Neuronal stem cell (in vitro differentiated cells): ENCODE results near the gene CEACAM19.
"Not testable (repeated sequence)": the region's sequence is repeated elsewhere in the genome, so short reads cannot be mapped to it uniquely, and the experiment has no call there.

Experiments used
- DNase-seq: peaks from one replicate; pipeline ENCODE4 v3.0.0-alpha.2; 2013; ENCODE audit warnings: low spot score
- H2AFZ ChIP-seq: one replicate; pipeline ENCODE4 v1.6.1; 2013; ENCODE audit warnings: mild to moderate bottlenecking, low read length, inconsistent platforms
- H2AK5ac ChIP-seq: 2 replicates; pipeline ENCODE4 v1.6.1; 2013; ENCODE audit warnings: low read depth, mild to moderate bottlenecking, inconsistent platforms, low read length, moderate library complexity, mixed read lengths
- H2BK120ac ChIP-seq: 2 replicates; pipeline ENCODE4 v1.6.1; 2013; ENCODE audit warnings: low read depth, mild to moderate bottlenecking, inconsistent platforms, low read length, moderate library complexity, mixed read lengths
- H2BK12ac ChIP-seq: one replicate; pipeline ENCODE4 v1.6.1; 2013; ENCODE audit warnings: low read length, inconsistent platforms
- H2BK15ac ChIP-seq: 2 replicates; pipeline ENCODE4 v1.6.1; 2013; ENCODE audit warnings: mild to moderate bottlenecking, low read length, inconsistent platforms, mixed read lengths
- H2BK5ac ChIP-seq: one replicate; pipeline ENCODE4 v1.6.1; 2013; ENCODE audit warnings: inconsistent platforms, mild to moderate bottlenecking, low read length, moderate library complexity
- H3K14ac ChIP-seq: one replicate; pipeline ENCODE4 v1.6.1; 2013; ENCODE audit warnings: low read length, inconsistent platforms
- H3K18ac ChIP-seq: 2 replicates; pipeline ENCODE4 v1.6.1; 2013; ENCODE audit warnings: low read length, inconsistent platforms
- H3K23ac ChIP-seq: 2 replicates; pipeline ENCODE4 v1.6.1; 2013; ENCODE audit warnings: low read depth, mild to moderate bottlenecking, mixed read lengths, low read length, inconsistent platforms; ENCODE audit not compliant: poor library complexity
- H3K27ac ChIP-seq: replicated peaks from 3 replicates; pipeline ENCODE4 v1.5.1; 2013; ENCODE audit warnings: low read length, inconsistent platforms
- H3K27me3 ChIP-seq, 3 experiments: 2 replicates each; pipeline ENCODE4 v1.6.1; 2013; ENCODE audit warnings: low read length in 3 of 3, mild to moderate bottlenecking in 2 of 3, inconsistent platforms in 1 of 3, low read depth in 1 of 3, mixed read lengths in 1 of 3, moderate library complexity in 1 of 3; ENCODE audit not compliant: control insufficient read depth in 3 of 3, insufficient read depth in 3 of 3
- H3K36me3 ChIP-seq, 2 donors: replicated peaks in 1 of 2; 2 replicates each; pipeline ENCODE4 v1.6.1; 2013; ENCODE audit warnings: low read length in 2 of 2; ENCODE audit not compliant: control insufficient read depth in 2 of 2, insufficient read depth in 2 of 2
- H3K4ac ChIP-seq: 2 replicates; pipeline ENCODE4 v1.6.1; 2013; ENCODE audit warnings: inconsistent platforms, mild to moderate bottlenecking, low read length, moderate library complexity
- H3K4me1 ChIP-seq, 2 donors: 1 replicate in 1 of 2; 2 replicates in 1 of 2; pipeline ENCODE4 v1.6.1; 2013; ENCODE audit warnings: low read length in 2 of 2, low read depth in 1 of 2; ENCODE audit not compliant: control insufficient read depth in 2 of 2, insufficient read depth in 1 of 2
- H3K4me2 ChIP-seq: one replicate; pipeline ENCODE4 v1.6.1; 2013; ENCODE audit warnings: mild to moderate bottlenecking, low read length, inconsistent platforms; ENCODE audit not compliant: insufficient read depth, poor library complexity, severe bottlenecking
- H3K4me3 ChIP-seq, 2 donors: 2 replicates each; pipeline ENCODE4 v1.5.1; 2013; ENCODE audit warnings: low read length in 2 of 2, mild to moderate bottlenecking in 2 of 2, inconsistent platforms in 1 of 2, moderate library complexity in 1 of 2
- H3K79me1 ChIP-seq: one replicate; pipeline ENCODE4 v1.6.1; 2013; ENCODE audit warnings: low read depth, mild to moderate bottlenecking, inconsistent platforms, low read length, moderate library complexity
- H3K9ac ChIP-seq: one replicate; pipeline ENCODE4 v1.6.1; 2013; ENCODE audit warnings: mild to moderate bottlenecking, low read depth, low read length, inconsistent platforms; ENCODE audit not compliant: poor library complexity
- H3K9me3 ChIP-seq, 2 donors: replicated peaks in 1 of 2; 2 replicates each; pipeline versions ENCODE3 to v1.6.1; 2013; ENCODE audit warnings: low read length in 2 of 2, mild to moderate bottlenecking in 2 of 2, inconsistent platforms in 1 of 2, low read depth in 1 of 2, mixed read lengths in 1 of 2, moderate library complexity in 1 of 2; ENCODE audit not compliant: control insufficient read depth in 2 of 2, insufficient read depth in 1 of 2
- H4K8ac ChIP-seq: one replicate; pipeline ENCODE4 v1.6.1; 2013; ENCODE audit warnings: low read depth, mild to moderate bottlenecking, inconsistent platforms, low read length, moderate library complexity
- H4K91ac ChIP-seq: one replicate; pipeline ENCODE4 v1.6.1; 2013; ENCODE audit warnings: low read length, low read depth, mild to moderate bottlenecking, inconsistent platforms; ENCODE audit not compliant: poor library complexity
- WGBS, 2 donors: extraction: QIAGEN DNeasy Blood & Tissue Kit; methylation state at CpG; one replicate each; pipeline ENCODE4 v1.1.7; 2013; ENCODE audit warnings: missing lambda C conversion rate in 2 of 2, mixed read lengths in 1 of 2; ENCODE audit not compliant: insufficient read length in 2 of 2, insufficient replicate concordance in 1 of 2; ENCODE audit errors: extremely low coverage in 2 of 2; 5-methylcytosine and 5-hydroxymethylcytosine counted together

Gene CEACAM19

GRCh38 chr19:44706506-44707236, 35.4 kb downstream of the CEACAM19 start:
- no peaks in the 10 kb centered on the region for H3K36me3 ChIP-seq
- no peak overlapping the region for H3K18ac ChIP-seq
- H2AFZ ChIP-seq = no peak overlapping the region
- H4K91ac ChIP-seq = no peak overlapping the region
- no peak overlapping the region for H4K8ac ChIP-seq
- no peaks in the 10 kb centered on the region for H3K79me1 ChIP-seq
- no peak overlapping the region for H3K14ac ChIP-seq
- H3K27me3 ChIP-seq = peaks cover 0 to 6% (median 0%) of the 10 kb centered on the region in 3 experiments
- no peak overlapping the region for H2BK5ac ChIP-seq
- no peaks in the 10 kb centered on the region for H3K4me1 ChIP-seq
- no peak overlapping the region for H2AK5ac ChIP-seq
- peak overlapping the region; percentile 12 for H2BK12ac ChIP-seq
- H3K4me3 ChIP-seq = no peak overlapping the region
- no peak for DNase-seq
- H3K23ac ChIP-seq = no peak overlapping the region
- no peak overlapping the region for H3K27ac ChIP-seq
- no CpG with 5 or more reads among the region's 6 CpGs for WGBS, 2 donors
- no peak overlapping the region for H3K9ac ChIP-seq
- no peak overlapping the region for H2BK15ac ChIP-seq
- H3K4me2 ChIP-seq = no peak overlapping the region
- no peaks in the 10 kb centered on the region for H3K9me3 ChIP-seq
- H2BK120ac ChIP-seq = no peak overlapping the region
- no peak overlapping the region for H3K4ac ChIP-seq

DNA sequence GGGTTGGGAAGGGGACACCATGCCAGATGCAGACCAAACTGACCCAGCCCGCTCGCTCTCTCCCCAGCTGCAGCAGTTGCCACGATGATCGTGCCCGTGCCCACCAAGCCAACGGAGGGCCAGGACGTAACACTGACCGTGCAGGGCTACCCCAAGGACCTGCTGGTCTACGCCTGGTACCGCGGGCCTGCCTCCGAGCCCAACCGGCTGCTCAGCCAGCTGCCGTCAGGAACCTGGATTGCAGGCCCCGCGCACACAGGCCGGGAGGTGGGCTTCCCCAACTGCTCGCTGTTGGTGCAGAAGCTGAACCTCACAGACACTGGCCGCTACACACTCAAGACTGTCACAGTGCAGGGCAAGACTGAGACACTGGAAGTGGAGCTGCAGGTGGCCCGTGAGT, 36.5 kb downstream of the CEACAM19 start:
- Histone ChIP-seq H3K4ac (peak overlapping the region; percentile 18), H3K9ac (no peak overlapping the region), H3K18ac (peak overlapping the region; percentile 25), H2BK5ac (peak overlapping the region; percentile 49), H4K8ac (no peak overlapping the region), H3K14ac (peak overlapping the region; percentile 27), H3K36me3 (no peaks in the 10 kb centered on the region), H4K91ac (peak overlapping the region; percentile 22), H3K79me1 (no peaks in the 10 kb centered on the region), H3K4me1 (no peaks in the 10 kb centered on the region), H3K4me2 (no peak overlapping the region), H3K23ac (peak overlapping the region; percentile 76), H3K9me3 (no peaks in the 10 kb centered on the region), H2BK12ac (peak overlapping the region; percentile 86), H3K27me3 (peaks cover 0 to 3% (median 0%) of the 10 kb centered on the region in 3 experiments), H2AFZ (no peak overlapping the region), H2BK15ac (no peak overlapping the region), H3K4me3 (peak overlapping the region in 1 of 2 donors; percentile 43), H2AK5ac (no peak overlapping the region), H2BK120ac (no peak overlapping the region), H3K27ac (no peak overlapping the region)
- no peak for DNase-seq
- no CpG with 5 or more reads among the region's 20 CpGs for WGBS, 2 donors

GRCh38 chr19:44708940-44709339, 37.7 kb downstream of the CEACAM19 start:
- Histone ChIP-seq H3K4me1 (no peaks in the 10 kb centered on the region), H3K4me3 (no peak overlapping the region), H3K4ac (no peak overlapping the region), H2AK5ac (no peak overlapping the region), H3K36me3 (no peaks in the 10 kb centered on the region), H3K27ac (no peak overlapping the region), H3K23ac (no peak overlapping the region), H2BK15ac (no peak overlapping the region), H2AFZ (no peak overlapping the region), H3K18ac (no peak overlapping the region), H3K14ac (no peak overlapping the region), H2BK5ac (no peak overlapping the region), H2BK12ac (no peak overlapping the region), H3K4me2 (no peak overlapping the region), H3K79me1 (no peaks in the 10 kb centered on the region), H3K9me3 (no peaks in the 10 kb centered on the region), H3K9ac (no peak overlapping the region), H2BK120ac (no peak overlapping the region), H4K91ac (no peak overlapping the region), H3K27me3 (peaks cover 0 to 3% (median 0%) of the 10 kb centered on the region in 3 experiments), H4K8ac (no peak overlapping the region)
- DNase-seq = no peak
- no CpG with 5 or more reads among the region's 5 CpGs for WGBS, 2 donors

DNA sequence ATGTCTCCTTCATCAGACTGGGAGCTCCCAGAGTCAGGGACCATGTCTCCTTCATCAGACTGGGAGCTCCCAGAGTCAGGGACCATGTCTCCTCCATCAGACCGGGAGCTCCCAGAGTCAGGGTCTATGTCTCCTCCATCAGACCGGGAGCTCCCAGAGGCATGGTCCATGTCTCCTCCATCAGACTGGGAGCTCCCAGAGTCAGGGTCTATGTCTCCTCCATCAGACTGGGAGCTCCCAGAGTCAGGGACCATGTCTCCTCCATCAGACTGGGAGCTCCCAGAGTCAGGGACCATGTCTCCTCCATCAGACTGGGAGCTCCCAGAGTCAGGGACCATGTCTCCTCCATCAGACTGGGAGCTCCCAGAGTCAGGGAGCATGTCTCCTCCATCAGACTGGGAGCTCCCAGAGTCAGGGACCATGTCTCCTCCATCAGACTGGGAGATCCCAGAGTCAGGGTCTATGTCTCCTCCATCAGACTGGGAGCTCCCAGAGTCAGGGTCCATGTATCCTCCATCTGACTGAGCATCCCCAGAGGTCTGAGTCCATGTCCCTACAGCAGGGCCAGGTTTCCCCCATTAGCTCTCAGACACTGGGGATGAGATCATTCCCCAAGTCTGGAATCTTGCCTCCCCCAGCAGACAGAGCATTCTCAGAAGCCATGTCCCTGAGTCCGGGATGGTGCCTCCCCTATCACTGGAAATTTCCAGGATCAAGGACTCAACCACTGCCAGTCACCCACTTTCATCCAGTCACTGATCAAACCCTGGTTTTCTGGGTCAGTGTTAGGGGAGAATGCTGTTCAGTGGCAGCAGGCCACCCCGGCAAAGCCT, 38.4 kb downstream of the CEACAM19 start:
- not testable (repeated sequence) for H3K4ac ChIP-seq, H3K4me2 ChIP-seq, H3K23ac ChIP-seq, H3K79me1 ChIP-seq, H2BK12ac ChIP-seq, H3K14ac ChIP-seq, H2BK120ac ChIP-seq, H3K9ac ChIP-seq, H2AFZ ChIP-seq, H3K9me3 ChIP-seq, H4K91ac ChIP-seq, H2BK15ac ChIP-seq, H3K27me3 ChIP-seq, H2BK5ac ChIP-seq, H3K4me1 ChIP-seq, H3K27ac ChIP-seq, DNase-seq, H3K4me3 ChIP-seq, H4K8ac ChIP-seq, H3K36me3 ChIP-seq
- peak overlapping the region; percentile 8 for H3K18ac ChIP-seq
- no CpG with 5 or more reads among the region's 4 CpGs for WGBS, 2 donors
- peak overlapping the region; percentile 40 for H2AK5ac ChIP-seq
